GM21423 (cell line): ENCODE results near the gene MPC1.

Experiments used
- ATAC-seq: cut with Tn5 transposase; IDR thresholded peaks from one replicate; pipeline ENCODE4 v1.9.1; 2021; ENCODE audit warnings: mild to moderate bottlenecking, moderate library complexity; ENCODE audit not compliant: unreplicated experiment

MPC1 gene

DNA sequence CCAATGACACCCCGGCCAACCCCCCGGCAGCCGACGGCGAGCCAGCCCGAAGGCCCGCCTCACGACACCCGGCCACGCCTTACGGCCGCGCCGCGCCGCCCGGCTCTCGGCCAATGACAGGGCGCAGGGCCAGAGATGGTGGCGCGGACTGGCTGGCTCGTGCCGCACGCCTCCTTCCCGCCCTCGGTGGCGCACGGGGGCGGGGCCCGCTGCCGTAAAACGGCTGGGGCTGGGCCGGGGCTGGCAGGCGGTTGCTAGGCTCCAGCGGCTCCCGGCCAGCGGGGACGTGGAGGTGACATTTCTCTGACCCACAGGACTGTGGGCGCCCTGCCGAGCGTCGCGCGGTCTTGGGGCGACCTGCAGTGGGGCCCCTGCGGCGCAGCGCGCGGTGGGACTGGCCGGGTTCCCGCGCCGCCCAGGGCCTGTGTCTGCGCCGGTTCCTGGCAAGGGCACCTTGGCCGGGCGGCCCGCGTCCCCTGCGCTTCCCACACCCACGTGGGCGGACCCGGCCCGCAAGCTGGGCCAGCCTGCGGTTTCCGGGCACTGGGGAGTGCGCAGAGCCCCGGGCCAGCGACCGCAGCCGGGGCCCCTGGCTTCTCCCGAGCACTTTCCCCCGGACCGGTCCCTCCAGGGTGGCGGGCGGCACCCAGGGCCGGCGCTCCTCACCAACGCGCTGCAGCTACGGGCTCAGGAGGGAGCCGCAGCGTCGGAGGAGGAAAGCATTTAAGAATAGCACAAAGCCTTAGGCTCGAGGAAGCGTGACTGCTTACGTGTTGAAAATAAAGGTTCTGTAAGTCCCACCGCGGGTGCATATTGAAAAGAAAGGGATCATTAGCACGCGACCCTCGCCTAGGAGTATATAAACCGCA lies at the start of gene MPC1:
TSS of gene MPC1 (minus strand) at position 8 of the 869 bp plus-strand sequence. CDS start 64 bp downstream, outside the sequence.
- peak; percentile 88 for ATAC-seq

DNA sequence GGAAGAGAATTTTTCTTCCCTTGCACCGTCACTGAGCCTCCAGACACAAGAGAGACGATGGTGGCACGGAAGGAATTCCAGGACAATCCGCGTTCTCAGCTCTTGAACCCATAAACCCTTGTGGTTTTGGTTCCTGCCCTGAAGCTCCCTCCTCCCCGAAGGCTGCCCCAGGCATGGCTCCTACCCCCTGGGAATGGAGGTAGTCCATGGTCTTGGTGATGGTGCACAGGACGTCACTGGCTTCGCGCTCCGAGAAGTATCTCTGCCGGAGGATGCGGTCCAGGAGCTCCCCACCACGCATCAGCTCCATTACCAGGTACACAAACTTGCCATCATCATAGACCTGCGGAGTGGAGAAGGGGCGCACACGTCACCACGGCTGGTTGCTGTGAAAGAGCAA lies 47.5 kb upstream of the MPC1 start:
- no peak for ATAC-seq

GRCh38 chr6:166424431-166424830 lies 41.7 kb upstream of the MPC1 start:
- ATAC-seq: no peak

DNA sequence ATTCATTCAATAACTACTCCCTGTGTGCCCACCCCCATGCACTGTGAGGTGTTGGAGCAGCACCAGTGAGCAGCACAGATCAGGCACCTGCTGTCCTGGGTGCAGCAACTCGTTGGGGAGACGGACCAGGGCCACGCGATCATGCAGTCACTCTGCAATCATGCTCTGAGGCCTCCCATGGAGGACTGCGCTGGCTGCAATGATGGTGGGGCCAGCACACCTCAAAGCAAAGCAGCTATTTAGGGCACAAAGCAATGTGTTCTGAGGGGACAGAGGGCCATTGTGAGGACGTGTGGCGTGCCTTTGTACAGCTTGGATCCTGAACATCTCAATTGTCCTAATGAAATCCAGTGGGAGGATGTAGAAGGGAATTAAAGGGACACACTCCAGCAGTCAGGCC lies 41.0 kb upstream of the MPC1 start:
- ATAC-seq: no peak

- ATAC-seq: no peak
Observed at GRCh38 chr6:166423051-166423745, 40.5 kb upstream of the MPC1 start.

DNA sequence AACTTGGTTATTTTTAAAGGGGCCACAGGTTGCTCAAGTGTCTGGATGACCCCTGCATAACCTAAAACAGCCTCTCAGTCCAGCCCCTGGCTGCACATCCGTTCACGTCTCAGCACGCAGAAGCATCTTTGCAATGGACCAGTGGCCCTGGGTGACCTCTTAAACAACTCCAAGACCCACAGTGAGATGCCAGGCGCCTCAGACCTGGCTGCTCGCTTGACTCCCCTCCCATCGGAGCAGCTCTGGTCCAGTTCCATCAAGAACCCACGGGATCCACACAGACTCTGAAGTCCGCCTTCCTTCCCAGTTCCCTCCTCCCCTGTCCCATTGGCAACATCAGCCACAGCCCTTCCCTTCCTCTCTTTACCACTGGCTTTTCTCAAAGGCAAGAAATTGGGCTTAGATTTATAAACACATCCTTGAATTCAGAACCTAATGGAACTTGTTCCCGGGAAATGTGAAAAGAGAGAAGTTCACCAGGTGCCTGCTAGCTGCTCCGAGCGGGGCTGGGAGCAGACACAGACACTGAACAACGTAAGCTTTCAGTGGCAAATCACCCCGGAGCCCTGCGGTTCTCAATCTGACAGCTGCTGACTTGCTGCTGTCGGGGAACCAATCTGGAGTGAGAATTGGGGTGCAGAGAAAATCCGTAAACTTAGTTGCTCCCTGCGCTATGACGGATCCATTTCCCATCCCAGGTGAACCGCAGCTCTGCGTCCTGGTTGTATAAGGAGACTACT lies 39.6 kb upstream of the MPC1 start:
- ATAC-seq: no peak

DNA sequence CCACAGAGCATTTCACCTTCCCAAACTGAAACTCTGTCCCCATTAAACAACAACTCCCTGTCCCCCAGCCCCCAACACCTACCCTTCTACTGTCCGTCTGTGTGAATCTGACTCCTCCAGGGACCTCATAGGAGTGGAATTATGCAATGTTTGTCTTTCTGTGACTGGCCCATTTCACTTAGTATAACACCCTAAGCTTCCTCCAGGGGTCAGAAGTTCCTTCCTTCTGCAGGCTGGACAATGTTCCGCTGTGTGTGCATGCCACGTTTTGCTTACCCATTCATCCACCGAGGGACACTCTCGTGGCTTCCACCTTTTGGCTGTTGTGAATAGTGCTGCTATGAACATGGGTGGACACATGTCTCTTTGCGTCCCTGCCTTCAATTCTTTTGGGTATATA lies 37.6 kb upstream of the MPC1 start:
- ATAC-seq: no peak

- peak; percentile 18 for ATAC-seq
Observed at GRCh38 chr6:166419717-166420116, 37.0 kb upstream of the MPC1 start.

- peak; percentile 96 for ATAC-seq
Observed at GRCh38 chr6:166419286-166419685, 36.5 kb upstream of the MPC1 start.

GRCh38 chr6:166418691-166419143 lies 36.0 kb upstream of the MPC1 start:
- no peak for ATAC-seq

DNA sequence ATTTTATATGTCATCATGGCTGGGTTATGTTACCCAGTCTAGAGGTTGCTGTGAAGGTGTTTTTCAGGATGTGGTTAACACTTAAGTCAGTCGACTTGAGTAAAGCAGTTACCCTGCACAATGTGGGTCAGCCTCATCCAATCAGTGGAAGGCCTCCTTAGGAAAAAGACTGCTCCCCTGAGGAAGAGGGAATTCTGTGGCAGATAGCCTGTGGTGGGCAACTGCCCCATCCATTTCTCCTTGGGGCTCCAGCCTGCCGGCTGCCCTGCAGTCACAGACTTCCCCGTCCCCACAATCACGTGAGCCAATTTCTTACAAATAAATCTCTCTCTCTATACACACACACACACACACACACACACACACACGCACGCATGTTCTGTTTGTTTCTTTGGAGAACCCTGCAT lies 34.5 kb upstream of the MPC1 start:
- peak; percentile 34 for ATAC-seq

GRCh38 chr6:166415833-166416347 lies 33.1 kb upstream of the MPC1 start:
- ATAC-seq: no peak

- no peak for ATAC-seq
Observed at GRCh38 chr6:166415306-166415705, 32.6 kb upstream of the MPC1 start.

DNA sequence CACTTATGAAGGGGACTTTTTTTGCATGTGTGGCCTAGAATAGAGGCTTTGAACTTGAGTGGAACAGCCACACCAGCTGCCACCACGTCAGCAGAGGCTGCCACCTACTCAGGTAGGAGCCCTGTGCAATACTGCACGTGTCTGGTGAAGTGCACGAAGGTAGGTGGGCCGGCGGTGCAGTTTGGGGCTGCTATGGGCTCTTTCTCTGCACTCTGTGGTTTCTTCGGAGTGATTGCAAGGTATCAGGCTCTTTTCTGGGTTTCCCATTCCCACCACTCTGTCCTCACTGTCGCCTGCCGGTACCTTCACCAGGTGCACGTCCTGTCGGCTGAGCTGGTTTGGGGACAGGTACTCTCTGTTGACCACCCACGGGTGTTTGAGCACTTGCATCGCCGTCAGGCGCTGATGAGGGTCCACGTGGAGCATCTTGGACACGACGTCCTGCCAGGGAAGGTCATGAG lies 30.8 kb upstream of the MPC1 start:
- ATAC-seq: no peak

GRCh38 chr6:166412911-166413384 lies 30.2 kb upstream of the MPC1 start:
- no peak for ATAC-seq

GRCh38 chr6:166412156-166412910 lies 29.6 kb upstream of the MPC1 start:
- no peak for ATAC-seq

GRCh38 chr6:166411721-166412151 lies 29.0 kb upstream of the MPC1 start:
- ATAC-seq: no peak

DNA sequence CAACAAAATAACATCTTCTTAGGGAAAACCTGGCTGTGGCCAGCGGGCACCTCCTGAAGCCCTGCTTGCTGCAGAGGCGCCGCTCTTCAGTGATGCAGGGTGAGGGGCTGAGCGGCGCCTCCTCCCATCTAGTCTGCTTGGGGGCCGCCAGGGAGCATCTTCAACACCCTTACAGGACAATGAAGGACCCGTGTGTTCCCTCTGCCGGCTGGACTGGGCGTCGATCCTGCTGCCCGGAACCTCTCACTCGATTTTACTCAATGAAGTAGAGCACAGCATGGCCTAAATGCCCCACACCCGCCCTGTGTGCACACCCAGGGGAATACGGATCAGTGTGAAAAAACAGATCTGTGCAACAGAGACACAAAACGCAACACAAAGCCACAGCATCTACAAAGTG lies 28.5 kb upstream of the MPC1 start:
- ATAC-seq: no peak

DNA sequence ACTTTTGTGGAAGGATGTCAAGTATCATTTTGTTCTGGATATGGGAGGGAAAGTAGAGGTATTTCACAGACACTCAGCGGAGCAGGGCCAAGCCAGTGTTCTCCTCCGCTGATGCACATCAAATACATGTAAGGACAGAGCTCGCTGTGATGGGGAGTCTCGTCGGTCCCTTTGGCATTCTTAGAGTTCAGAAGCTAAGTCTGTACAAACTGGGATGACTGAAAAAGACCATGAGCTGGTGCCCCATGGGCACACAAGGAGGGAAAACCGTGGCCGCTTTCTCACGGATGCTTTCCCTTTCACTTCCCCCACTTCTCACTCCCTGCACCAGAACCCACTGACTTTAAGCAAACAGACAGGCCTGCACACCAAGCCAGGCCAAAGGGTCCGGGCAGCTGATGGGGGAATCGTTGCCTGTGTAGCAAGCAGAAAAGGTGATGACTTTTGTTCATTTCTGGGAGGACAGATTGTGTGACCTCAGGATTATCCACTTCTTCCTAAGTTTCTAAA lies 27.7 kb upstream of the MPC1 start:
- ATAC-seq: peak; percentile 45
